HEK293 (cell line): ENCODE results near the gene NXPH1.
A peak's percentile ranks its signal among the peaks of the same experiment; 100 is the strongest.

ENCODE experiments used
- CTCF ChIA-PET: fragments of 350-600 bp; formaldehyde crosslinking; extraction: SDS; loops from one replicate; lab custom pipeline; 2021; ENCODE audit warnings: antibody characterized with exemption; lab: Yijun Ruan, JAX
- POLR2A ChIA-PET: fragments of 300-600 bp; formaldehyde crosslinking; extraction: SDS; loops from one replicate; lab custom pipeline; 2020; ENCODE audit warnings: antibody characterized with exemption, inconsistent platforms; lab: Yijun Ruan, JAX
- H3K27ac ChIP-seq: fragments of 200-500 bp; sonication (Bioruptor generic); 2 replicates; pipeline ENCODE4 v1.5.1; 2014; ENCODE audit warnings: low read depth, low read length, control low read depth, inconsistent platforms; ENCODE audit errors: extremely low read depth
- H3K36me3 ChIP-seq, 2 experiments: fragments of 200-500 bp in 1 of 2; sonication (Bioruptor generic) in 1 of 2; 1 replicate in 1 of 2; 2 replicates in 1 of 2; pipeline ENCODE4 v1.5.1; 2014 to 2017; ENCODE audit warnings: inconsistent platforms in 2 of 2, low read length in 2 of 2; ENCODE audit not compliant: control insufficient read depth in 2 of 2, insufficient read depth in 1 of 2
- H3K4me1 ChIP-seq: fragments of 200-500 bp; sonication (Bioruptor generic); 2 replicates; pipeline ENCODE4 v1.5.1; 2014; ENCODE audit warnings: mild to moderate bottlenecking, low read length, inconsistent platforms; ENCODE audit not compliant: control insufficient read depth, insufficient read depth
- H3K4me3 ChIP-seq: 2 replicates; pipeline ENCODE4 v1.5.1; 2011; ENCODE audit warnings: low read depth, mild to moderate bottlenecking, control low read depth, low read length, moderate library complexity
- H3K9me3 ChIP-seq: fragments of 200-500 bp; sonication (Bioruptor generic); 2 replicates; pipeline ENCODE4 v1.5.1; 2014; ENCODE audit warnings: low read depth, low read length, inconsistent platforms; ENCODE audit not compliant: control insufficient read depth, insufficient read depth
- GLI2 ChIP-seq: fragments of 450-650 bp; formaldehyde crosslinking; IDR thresholded peaks from 2 replicates; pipeline ENCODE4; 2017; ENCODE audit warnings: missing biosample characterization, missing genetic modification characterization, low read depth, borderline replicate concordance
- HOXC10 ChIP-seq: sonication (generic); formaldehyde crosslinking; IDR thresholded peaks from 2 replicates; pipeline ENCODE4 v1.8.1; 2023; ENCODE audit warnings: mild to moderate bottlenecking, missing genetic modification reagents
- KLF8 ChIP-seq: fragments of 450-650 bp; formaldehyde crosslinking; IDR thresholded peaks from 2 replicates; pipeline ENCODE4 v1.5.1; 2016; ENCODE audit warnings: missing biosample characterization, missing genetic modification characterization
- WT1 ChIP-seq: fragments of 450-650 bp; formaldehyde crosslinking; IDR thresholded peaks from 2 replicates; pipeline ENCODE4 v1.5.1; 2016; ENCODE audit warnings: missing biosample characterization, missing genetic modification characterization
- ZNF138 ChIP-seq: fragments of 450-650 bp; formaldehyde crosslinking; IDR thresholded peaks from 2 replicates; pipeline ENCODE4 v1.5.1; 2016; ENCODE audit warnings: missing biosample characterization, missing genetic modification characterization, borderline replicate concordance
- ZNF366 ChIP-seq: fragments of 450-650 bp; formaldehyde crosslinking; conservative IDR thresholded peaks from 2 replicates; pipeline ENCODE4 v1.5.1; 2016; ENCODE audit warnings: missing biosample characterization, missing genetic modification characterization
- ZNF394 ChIP-seq: fragments of 450-650 bp; formaldehyde crosslinking; IDR thresholded peaks from 2 replicates; pipeline ENCODE4 v1.5.1; 2016; ENCODE audit warnings: missing biosample characterization, missing genetic modification characterization, mild to moderate bottlenecking, moderate library complexity, borderline replicate concordance
- ZNF423 ChIP-seq: fragments of 450-650 bp; formaldehyde crosslinking; IDR thresholded peaks from 2 replicates; pipeline ENCODE4 v1.5.1; 2016; ENCODE audit warnings: missing biosample characterization, missing genetic modification characterization
- ZNF426 ChIP-seq: fragments of 450-650 bp; formaldehyde crosslinking; IDR thresholded peaks from 2 replicates; pipeline ENCODE4 v1.5.1; 2017; ENCODE audit warnings: missing biosample characterization, missing genetic modification characterization, mild to moderate bottlenecking, inconsistent platforms, moderate library complexity
- ZNF48 ChIP-seq: fragments of 450-650 bp; formaldehyde crosslinking; IDR thresholded peaks from 2 replicates; pipeline ENCODE4 v1.5.1; 2016; ENCODE audit warnings: missing biosample characterization, missing genetic modification characterization
- ZNF501 ChIP-seq: fragments of 450-650 bp; formaldehyde crosslinking; IDR thresholded peaks from 2 replicates; pipeline ENCODE4 v1.5.1; 2016; ENCODE audit warnings: missing biosample characterization, missing genetic modification characterization
- ZNF529 ChIP-seq: fragments of 450-650 bp; formaldehyde crosslinking; IDR thresholded peaks from 2 replicates; pipeline ENCODE4 v1.5.1; 2017; ENCODE audit warnings: missing genetic modification characterization, missing biosample characterization; ENCODE audit not compliant: insufficient replicate concordance
- ZNF549 ChIP-seq: fragments of 450-650 bp; IDR thresholded peaks from 2 replicates; pipeline ENCODE4 v1.5.1; 2018; ENCODE audit warnings: missing biosample characterization, missing genetic modification characterization, mild to moderate bottlenecking, inconsistent platforms, moderate library complexity
- ZNF629 ChIP-seq: fragments of 450-650 bp; formaldehyde crosslinking; IDR thresholded peaks from 2 replicates; pipeline ENCODE4 v1.5.1; 2017; ENCODE audit warnings: missing biosample characterization, missing genetic modification characterization
- TF ChIP-seq, protein P1 (sequence below): fragments of 450-650 bp; formaldehyde crosslinking; IDR thresholded peaks from 2 replicates; pipeline ENCODE4 v1.5.1; 2017; ENCODE audit warnings: missing biosample characterization, missing genetic modification characterization
- TF ChIP-seq, protein P2 (sequence below): fragments of 450-650 bp; formaldehyde crosslinking; conservative IDR thresholded peaks from 2 replicates; pipeline ENCODE4 v1.5.1; 2016; ENCODE audit warnings: low read depth, missing biosample characterization, missing genetic modification characterization
- TF ChIP-seq, protein P3 (sequence below): fragments of 450-650 bp; formaldehyde crosslinking; IDR thresholded peaks from 2 replicates; pipeline ENCODE4 v1.5.1; 2016; ENCODE audit warnings: missing biosample characterization, missing genetic modification characterization, low read depth
- TF ChIP-seq, protein P4 (sequence below): fragments of 450-650 bp; formaldehyde crosslinking; IDR thresholded peaks from 2 replicates; pipeline ENCODE4 v1.5.1; 2016; ENCODE audit warnings: missing biosample characterization, missing genetic modification characterization
- TF ChIP-seq, protein P5 (sequence below): fragments of 450-650 bp; formaldehyde crosslinking; IDR thresholded peaks from 2 replicates; pipeline ENCODE4 v1.5.1; 2017; ENCODE audit warnings: missing biosample characterization, missing genetic modification characterization

NXPH1 gene

DNA sequence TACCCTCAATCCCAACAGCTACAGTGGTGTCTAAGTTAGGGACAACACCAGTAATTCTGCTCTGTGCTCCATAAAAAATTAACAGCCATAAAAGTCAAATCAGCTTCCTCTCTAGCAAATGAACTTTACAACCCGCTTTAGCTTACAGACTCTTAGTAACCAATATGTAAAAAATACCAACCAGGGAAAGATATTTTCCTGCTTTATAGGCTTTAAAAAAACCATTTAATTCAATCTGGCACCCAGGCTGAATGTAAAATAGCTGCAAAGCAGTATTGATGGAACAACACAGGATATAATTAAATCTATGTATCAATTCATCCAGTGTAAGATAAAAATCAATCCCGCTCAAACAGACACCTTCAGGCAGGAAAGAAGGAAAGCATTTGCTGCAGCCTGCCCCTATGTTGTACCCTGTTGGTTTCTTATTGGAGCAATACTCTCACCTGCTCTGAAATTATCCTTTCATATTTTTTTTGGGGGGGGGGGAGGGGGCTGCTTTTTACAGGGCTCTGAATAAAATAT, 98.6 kb downstream of the NXPH1 start (continued):
- TF ChIP-seq, protein P1, sequence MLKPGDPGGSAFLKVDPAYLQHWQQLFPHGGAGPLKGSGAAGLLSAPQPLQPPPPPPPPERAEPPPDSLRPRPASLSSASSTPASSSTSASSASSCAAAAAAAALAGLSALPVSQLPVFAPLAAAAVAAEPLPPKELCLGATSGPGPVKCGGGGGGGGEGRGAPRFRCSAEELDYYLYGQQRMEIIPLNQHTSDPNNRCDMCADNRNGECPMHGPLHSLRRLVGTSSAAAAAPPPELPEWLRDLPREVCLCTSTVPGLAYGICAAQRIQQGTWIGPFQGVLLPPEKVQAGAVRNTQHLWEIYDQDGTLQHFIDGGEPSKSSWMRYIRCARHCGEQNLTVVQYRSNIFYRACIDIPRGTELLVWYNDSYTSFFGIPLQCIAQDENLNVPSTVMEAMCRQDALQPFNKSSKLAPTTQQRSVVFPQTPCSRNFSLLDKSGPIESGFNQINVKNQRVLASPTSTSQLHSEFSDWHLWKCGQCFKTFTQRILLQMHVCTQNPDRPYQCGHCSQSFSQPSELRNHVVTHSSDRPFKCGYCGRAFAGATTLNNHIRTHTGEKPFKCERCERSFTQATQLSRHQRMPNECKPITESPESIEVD, result no peak
- no peak for TF ChIP-seq ZNF138 (tag by site-specific recombination)
- TF ChIP-seq KLF8 (tag by site-specific recombination), result no peak
- TF ChIP-seq, protein P2, sequence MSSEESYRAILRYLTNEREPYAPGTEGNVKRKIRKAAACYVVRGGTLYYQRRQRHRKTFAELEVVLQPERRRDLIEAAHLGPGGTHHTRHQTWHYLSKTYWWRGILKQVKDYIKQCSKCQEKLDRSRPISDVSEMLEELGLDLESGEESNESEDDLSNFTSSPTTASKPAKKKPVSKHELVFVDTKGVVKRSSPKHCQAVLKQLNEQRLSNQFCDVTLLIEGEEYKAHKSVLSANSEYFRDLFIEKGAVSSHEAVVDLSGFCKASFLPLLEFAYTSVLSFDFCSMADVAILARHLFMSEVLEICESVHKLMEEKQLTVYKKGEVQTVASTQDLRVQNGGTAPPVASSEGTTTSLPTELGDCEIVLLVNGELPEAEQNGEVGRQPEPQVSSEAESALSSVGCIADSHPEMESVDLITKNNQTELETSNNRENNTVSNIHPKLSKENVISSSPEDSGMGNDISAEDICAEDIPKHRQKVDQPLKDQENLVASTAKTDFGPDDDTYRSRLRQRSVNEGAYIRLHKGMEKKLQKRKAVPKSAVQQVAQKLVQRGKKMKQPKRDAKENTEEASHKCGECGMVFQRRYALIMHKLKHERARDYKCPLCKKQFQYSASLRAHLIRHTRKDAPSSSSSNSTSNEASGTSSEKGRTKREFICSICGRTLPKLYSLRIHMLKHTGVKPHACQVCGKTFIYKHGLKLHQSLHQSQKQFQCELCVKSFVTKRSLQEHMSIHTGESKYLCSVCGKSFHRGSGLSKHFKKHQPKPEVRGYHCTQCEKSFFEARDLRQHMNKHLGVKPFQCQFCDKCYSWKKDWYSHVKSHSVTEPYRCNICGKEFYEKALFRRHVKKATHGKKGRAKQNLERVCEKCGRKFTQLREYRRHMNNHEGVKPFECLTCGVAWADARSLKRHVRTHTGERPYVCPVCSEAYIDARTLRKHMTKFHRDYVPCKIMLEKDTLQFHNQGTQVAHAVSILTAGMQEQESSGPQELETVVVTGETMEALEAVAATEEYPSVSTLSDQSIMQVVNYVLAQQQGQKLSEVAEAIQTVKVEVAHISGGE, result no peak
- no peak for TF ChIP-seq ZNF529
- TF ChIP-seq ZNF629 (tag by site-specific recombination), result no peak
- no peak for TF ChIP-seq ZNF549 (tag by site-specific recombination)

DNA sequence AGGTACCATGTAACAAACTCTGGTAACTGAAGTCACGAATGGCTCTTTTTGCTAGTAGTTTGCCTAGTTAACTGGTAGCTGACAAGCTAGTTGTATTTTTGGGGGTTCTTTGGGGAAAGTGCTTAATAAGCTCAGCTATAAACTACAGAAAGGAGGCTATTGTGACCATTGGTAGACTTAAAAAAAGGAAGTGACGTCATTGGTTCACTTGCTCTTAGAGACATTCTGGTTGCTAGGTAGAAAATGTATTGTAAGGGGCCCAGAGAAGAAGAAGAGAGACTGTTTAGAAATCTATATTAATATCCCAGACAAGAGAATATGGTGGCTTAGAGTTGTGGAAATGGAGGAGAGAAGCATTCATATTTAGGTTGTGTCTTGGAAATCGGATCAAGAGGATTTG, 103.0 kb downstream of the NXPH1 start:
- CTCF ChIA-PET, result no interaction called here
- POLR2A ChIA-PET, result no interaction called here
- no peak overlapping the region for H3K4me3 ChIP-seq

DNA sequence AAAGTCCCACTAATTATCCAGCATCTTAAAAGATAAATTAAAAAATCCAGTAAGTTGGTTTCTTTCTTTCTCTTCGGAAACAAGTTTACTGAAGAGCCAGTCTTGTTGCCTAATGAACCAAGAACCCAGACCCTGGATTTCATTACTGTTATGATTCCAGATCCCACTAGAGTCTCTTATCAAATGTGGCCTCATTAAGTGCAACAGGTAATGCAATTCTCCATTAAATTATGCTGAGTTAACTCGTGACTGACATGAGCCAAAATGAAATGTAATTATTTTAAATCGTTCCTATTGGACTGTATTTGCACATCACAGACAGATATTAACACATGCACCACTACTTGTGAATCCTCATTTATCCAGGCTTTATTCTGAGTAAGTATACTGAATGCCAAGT, 115.6 kb downstream of the NXPH1 start:
- no peaks in the 10 kb centered on the region for H3K4me1 ChIP-seq
- POLR2A ChIA-PET, result no interaction called here
- CTCF ChIA-PET, result no interaction called here

More for the DNA sequence above, 103.0 kb downstream of the NXPH1 start:
- Histone ChIP-seq H3K9me3 (no peaks in the 10 kb centered on the region), H3K4me1 (no peaks in the 10 kb centered on the region), H3K36me3 (no peaks in the 10 kb centered on the region), H3K27ac (no peak overlapping the region)
- TF ChIP-seq ZNF48 (tag by site-specific recombination) (no peak), ZNF423 (tag by site-specific recombination) (no peak)
- TF ChIP-seq, protein P3, sequence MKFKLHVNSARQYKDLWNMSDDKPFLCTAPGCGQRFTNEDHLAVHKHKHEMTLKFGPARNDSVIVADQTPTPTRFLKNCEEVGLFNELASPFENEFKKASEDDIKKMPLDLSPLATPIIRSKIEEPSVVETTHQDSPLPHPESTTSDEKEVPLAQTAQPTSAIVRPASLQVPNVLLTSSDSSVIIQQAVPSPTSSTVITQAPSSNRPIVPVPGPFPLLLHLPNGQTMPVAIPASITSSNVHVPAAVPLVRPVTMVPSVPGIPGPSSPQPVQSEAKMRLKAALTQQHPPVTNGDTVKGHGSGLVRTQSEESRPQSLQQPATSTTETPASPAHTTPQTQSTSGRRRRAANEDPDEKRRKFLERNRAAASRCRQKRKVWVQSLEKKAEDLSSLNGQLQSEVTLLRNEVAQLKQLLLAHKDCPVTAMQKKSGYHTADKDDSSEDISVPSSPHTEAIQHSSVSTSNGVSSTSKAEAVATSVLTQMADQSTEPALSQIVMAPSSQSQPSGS (tag by site-specific recombination), result peak; percentile 61; the same call in 1 of the 2 replicates

More for the DNA sequence above, 115.6 kb downstream of the NXPH1 start:
- Histone ChIP-seq H3K27ac (no peak overlapping the region), H3K4me3 (no peak overlapping the region), H3K9me3 (no peaks in the 10 kb centered on the region), H3K36me3 (no peaks in the 10 kb centered on the region)
- TF ChIP-seq, protein P4, sequence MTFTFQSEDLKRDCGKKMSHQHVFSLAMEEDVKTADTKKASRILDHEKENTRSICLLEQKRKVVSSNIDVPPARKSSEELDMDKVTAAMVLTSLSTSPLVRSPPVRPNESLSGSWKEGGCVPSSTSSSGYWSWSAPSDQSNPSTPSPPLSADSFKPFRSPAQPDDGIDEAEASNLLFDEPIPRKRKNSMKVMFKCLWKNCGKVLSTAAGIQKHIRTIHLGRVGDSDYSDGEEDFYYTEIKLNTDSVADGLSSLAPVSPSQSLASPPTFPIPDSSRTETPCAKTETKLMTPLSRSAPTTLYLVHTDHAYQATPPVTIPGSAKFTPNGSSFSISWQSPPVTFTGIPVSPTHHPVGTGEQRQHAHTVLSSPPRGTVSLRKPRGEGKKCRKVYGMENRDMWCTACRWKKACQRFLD (tag by site-specific recombination), result no peak
- TF ChIP-seq ZNF501 (tag by site-specific recombination), result no peak
- TF ChIP-seq ZNF394 (tag by site-specific recombination), result no peak
- TF ChIP-seq HOXC10 (CRISPR knock-in tag), result no peak
- TF ChIP-seq ZNF426 (tag by site-specific recombination), result no peak
- TF ChIP-seq WT1 (tag by site-specific recombination), result no peak
- no peak for TF ChIP-seq GLI2 (tag by site-specific recombination)
- TF ChIP-seq, protein P5, sequence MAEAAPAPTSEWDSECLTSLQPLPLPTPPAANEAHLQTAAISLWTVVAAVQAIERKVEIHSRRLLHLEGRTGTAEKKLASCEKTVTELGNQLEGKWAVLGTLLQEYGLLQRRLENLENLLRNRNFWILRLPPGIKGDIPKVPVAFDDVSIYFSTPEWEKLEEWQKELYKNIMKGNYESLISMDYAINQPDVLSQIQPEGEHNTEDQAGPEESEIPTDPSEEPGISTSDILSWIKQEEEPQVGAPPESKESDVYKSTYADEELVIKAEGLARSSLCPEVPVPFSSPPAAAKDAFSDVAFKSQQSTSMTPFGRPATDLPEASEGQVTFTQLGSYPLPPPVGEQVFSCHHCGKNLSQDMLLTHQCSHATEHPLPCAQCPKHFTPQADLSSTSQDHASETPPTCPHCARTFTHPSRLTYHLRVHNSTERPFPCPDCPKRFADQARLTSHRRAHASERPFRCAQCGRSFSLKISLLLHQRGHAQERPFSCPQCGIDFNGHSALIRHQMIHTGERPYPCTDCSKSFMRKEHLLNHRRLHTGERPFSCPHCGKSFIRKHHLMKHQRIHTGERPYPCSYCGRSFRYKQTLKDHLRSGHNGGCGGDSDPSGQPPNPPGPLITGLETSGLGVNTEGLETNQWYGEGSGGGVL (tag by site-specific recombination), result no peak
- TF ChIP-seq ZNF366, result no peak
